T1000 (cell line): ENCODE data around the gene COA8.
"Not testable (repeated sequence)": the region's sequence is repeated elsewhere in the genome, so short reads cannot be mapped to it uniquely, and the experiment has no call there.

Experiments
- DNase-seq: peaks from one replicate; lab custom pipeline; 2025; ENCODE audit warnings: mixed read lengths; lab: John Stamatoyannopoulos, UW

COA8 gene

GRCh38 chr14:103562429-103563225 lies at the start of gene COA8, which contains the start of gene BAG5:
Gene COA8 (plus strand): TSS chr14:103562960. CDS start chr14:103563002, 42 bp downstream.
Gene BAG5 (minus strand): TSS chr14:103562657. CDS start chr14:103561164, 1,493 bp downstream.
- peak; percentile 83 for DNase-seq

DNA sequence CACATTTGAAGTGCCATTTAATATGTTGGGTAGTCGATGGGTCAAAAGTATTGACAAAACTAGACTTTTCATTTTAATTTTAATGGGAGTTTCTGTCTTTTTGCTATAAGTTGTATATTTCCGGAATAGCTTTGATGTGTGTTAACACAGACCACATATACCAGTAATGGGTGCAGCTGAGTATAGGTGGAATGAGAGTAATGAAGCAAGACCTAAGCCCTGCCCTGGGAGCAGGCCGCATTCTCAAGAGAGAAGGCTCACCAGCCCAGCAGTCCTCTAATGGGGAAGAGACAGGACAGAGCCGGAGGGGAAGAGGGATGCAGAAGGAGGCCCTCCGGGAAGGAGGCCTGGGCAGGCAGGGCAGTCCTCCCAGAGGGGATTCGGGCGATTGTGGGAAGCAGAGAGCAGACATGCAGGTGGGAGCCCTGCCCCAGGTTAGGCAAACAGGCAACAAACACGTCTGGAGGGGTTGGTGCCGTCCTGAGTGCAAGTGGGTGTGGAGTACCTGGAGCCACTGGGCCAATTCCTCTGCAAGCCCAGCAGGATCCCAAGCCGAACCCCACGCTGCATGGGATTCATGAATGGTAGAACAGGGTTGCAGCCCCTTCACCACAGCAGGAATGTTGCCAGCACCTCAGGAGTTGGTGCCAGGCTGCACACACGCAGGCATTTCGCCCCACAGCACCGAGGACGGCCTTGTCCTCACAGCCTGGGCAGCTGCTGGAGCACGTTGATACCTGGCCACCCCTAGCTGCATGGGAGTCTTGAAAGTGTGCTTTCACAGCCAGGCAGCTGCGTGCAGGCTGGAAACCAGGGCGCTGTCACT lies 48.0 kb upstream of the COA8 start:
- no peak for DNase-seq

GRCh38 chr14:103516426-103517173 lies 46.2 kb upstream of the COA8 start:
- DNase-seq = no peak

DNA sequence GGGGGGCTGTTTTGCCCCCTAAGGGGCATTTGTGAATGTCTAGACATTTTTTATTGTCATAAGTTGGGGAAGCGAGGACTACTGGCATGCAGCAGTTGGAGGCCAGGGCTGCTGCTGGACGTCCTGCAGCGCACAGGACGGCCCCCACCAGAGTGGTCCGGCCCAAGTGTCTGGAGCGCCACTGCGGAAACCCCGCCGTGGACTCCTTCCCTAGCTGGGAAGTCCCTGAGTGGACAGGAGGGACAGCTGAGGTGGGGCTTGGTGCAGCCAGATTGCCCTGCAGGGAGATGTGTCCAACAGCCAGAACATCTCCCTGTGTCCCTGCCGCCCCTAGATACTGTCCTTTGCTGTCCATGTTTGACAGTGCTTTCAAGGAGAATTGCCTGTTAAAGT lies 45.6 kb upstream of the COA8 start:
- no peak for DNase-seq

DNA sequence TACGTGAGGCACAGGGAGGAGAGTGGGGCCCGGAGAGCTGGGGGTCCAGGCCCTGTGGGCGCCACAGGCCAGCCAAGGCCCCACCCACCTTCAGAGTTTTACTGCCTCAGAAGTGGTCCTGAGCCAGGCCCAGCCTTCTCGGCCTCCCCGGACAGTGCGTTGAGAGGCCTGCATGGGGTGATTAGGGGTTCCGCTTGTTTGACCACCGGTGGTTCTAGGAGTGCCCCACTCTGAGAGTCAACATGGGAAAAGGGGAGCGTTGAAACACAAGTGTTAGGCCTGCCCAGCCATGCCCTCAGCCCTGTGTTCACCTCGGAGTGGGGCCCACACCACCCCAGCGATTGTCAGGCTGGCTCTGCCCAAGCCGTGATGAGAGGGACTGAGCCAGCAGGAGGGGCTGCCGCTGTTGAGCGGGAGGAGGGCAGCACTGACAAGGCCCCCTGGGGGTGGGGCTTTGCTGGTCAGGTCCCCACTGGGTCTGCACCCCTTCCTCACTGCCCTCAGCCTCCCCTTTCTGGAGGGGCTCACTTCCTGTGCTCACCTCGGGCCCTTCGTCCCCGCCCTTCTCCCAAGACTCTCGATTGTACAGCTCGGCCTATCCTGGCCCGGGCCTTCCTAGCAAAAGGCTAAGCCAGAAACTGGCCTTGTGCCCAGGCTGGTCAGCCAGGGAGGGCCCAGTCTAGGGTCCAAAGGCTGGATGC lies 44.9 kb upstream of the COA8 start:
- no peak for DNase-seq

- DNase-seq = peak; percentile 19
These were observed 44.2 kb upstream of the COA8 start for GRCh38 chr14:103518422-103519042.

DNA sequence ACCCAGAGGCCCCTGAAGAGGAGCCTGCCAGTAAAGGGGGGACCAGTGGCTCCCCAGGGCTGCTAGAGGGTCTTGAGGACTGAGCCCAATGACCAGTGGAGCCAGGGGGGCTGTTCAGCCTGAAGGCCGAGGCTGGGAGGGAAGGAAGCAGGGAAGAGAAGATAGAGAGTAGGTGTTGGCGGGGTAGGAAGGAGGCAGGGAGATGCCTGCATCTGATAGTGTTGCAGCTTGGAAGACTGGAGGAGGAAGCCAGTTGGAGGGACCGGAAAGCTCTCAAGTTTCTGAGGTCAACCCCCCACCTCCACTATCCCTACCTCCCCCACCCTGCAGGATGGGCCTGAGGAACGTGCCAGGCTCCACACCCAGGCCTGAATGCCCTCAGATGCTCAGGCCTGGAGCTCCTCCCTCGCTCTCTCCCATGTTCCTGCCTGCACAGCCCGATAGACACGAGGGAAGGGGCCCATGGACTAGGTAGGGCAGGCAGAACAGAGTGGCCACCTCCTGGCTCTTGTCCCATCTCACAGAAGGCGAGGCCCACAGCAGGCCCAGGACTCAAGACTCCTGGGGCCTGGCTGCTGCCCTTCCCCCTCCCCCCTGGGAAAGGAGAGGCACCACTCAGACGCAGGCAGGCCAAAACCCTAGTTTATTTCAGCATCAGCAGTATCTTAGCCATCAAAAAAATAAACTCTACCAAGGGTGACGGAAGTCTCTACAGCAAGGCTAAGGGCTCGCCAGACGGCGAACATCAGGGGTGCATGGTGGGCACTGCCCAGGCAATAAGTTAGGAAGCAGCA lies 43.5 kb upstream of the COA8 start:
- no peak for DNase-seq

- DNase-seq = no peak
These were observed 42.9 kb upstream of the COA8 start for GRCh38 chr14:103519837-103520212.

DNA sequence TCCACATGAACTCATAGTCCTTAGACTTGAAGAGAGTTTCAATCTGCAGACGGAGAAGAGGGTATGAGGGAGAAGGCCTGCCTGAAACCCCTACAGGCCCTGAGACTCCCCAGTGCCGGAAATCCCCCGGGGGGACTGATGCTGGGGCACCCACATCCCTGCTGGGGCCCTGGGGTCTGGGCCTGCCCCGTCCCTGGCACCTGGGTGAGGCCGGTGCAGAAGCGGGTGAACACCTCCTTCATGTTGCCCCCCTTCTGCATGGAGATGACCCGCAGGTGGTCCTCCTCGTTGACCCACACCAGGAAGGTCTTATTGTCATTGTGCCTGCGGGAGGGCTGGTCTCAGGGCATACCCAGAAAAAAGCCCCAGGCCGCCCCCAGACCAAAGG lies 42.5 kb upstream of the COA8 start:
- no peak for DNase-seq

- DNase-seq = peak; percentile 67
These were observed 41.9 kb upstream of the COA8 start for GRCh38 chr14:103520657-103521437.

DNA sequence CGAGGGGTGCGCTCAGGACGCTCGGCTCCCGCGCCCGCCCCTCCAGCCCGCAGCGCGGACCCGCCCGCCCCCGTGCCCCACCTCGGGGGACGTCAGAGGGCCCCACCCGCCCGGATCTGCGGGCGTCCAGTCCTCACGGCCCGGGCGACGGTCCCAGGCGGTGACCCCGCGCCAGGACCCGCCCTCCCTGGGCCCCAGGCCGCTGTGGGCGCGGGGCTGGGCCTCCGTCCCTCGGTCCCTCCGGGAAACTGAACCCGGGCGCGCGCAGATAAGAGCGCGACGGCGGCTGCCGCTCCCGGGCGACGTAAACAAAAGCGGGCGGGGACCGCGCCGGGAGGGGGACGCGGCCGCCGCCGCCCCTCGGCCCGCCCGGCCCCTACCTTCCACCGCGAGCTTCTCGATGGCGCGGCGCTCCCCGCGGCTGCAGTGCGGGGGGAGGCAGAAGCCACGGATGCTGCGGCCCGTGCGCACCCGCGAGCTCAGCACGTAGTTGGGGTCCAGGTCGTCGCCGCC lies 41.3 kb upstream of the COA8 start:
- DNase-seq = no peak

- DNase-seq = no peak
These were observed 40.7 kb upstream of the COA8 start for GRCh38 chr14:103521951-103522563.

GRCh38 chr14:103522649-103523574 lies 39.8 kb upstream of the COA8 start, which contains the start of gene CKB:
Gene CKB (minus strand): TSS chr14:103522830. CDS start chr14:103522493, 337 bp downstream.
- no peak for DNase-seq

GRCh38 chr14:103523575-103523954 lies 39.2 kb upstream of the COA8 start:
- DNase-seq = no peak

- DNase-seq = no peak
These were observed 38.5 kb upstream of the COA8 start for GRCh38 chr14:103524002-103524935.

- DNase-seq = not testable (repeated sequence)
These were observed 37.1 kb upstream of the COA8 start for GRCh38 chr14:103525430-103526246.
